ENCODE measurements around the gene EPS15. TPM values are rescaled to one million over a fixed set of nuclear protein-coding genes. Genes with fewer than 3 reads are reported as not detected.
"Not testable (repeated sequence)": the region's sequence is repeated elsewhere in the genome, so short reads cannot be mapped to it uniquely, and the experiment has no call there.

The EPS15 gene
- total and polyA plus RNA-seq, 7 donors: 9.8 to 71.9 (median 46.1) TPM

- intact Hi-C loops (cut with DNase I): no loop called here
- H3K4me3 ChIP-seq: no peak overlapping the region
- H3K9me3 ChIP-seq: no peaks in the 10 kb centered on the region
- H3K4me1 ChIP-seq: no peaks in the 10 kb centered on the region
- TF ChIP-seq CTCF (IDR thresholded peaks at IDR 0.05): no peak
- WGBS, 3 donors: 73 to 85% (median 82%) methylated on average over 2 of the region's 2 CpGs
- ATAC-seq (no peak), DNase-seq (no peak)
- no peak overlapping the region for H3K27ac ChIP-seq
- no peaks in the 10 kb centered on the region for H3K27me3 ChIP-seq (ENCODE audit: insufficient read depth in 3 of 3, low read length in 2 of 3)
- peaks cover 1 to 60% of the 10 kb centered on the region in 2 donors for H3K36me3 ChIP-seq (ENCODE audit: insufficient read depth in 1 of 2, low read depth in 1 of 2)
These were observed 46.7 kb downstream of the EPS15 start for GRCh38 chr1:51472359-51472758.

DNA sequence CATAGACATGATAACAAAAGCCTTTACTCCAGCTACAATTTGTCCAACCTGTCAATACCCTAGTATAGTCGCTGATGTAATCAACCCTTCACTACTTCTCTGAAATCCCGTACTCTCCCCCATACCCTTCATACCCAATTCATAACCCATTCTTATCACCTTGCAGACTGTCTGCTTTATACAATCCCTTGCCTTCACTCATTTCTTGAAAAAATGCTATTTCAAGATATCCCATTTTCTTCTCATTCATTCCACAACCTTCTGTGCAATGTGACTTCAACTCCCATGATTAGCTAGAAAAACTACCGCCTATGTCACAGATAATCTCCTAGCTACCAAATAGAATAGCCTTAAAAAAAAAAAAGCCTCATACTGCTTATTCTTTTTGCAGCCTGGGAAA, 49.5 kb downstream of the EPS15 start:
- intact Hi-C loops (cut with DNase I): no loop called here
- no peaks in the 10 kb centered on the region for H3K9me3 ChIP-seq
- no peaks in the 10 kb centered on the region for H3K4me1 ChIP-seq
- 93 to 97% (median 93%) methylated on average over 3 of the region's 3 CpGs for WGBS, 3 donors
- H3K27me3 ChIP-seq (ENCODE audit: insufficient read depth in 3 of 3, low read length in 2 of 3): no peaks in the 10 kb centered on the region
- ATAC-seq (no peak), DNase-seq (no peak)
- TF ChIP-seq CTCF (IDR thresholded peaks at IDR 0.05): no peak
- no peak overlapping the region for H3K4me3 ChIP-seq
- H3K27ac ChIP-seq: no peak overlapping the region
- peaks cover 2 to 74% of the 10 kb centered on the region in 2 donors for H3K36me3 ChIP-seq (ENCODE audit: insufficient read depth in 1 of 2, low read depth in 1 of 2)

GRCh38 chr1:51464828-51465227, 54.2 kb downstream of the EPS15 start:
- WGBS, 3 donors: 96 to 98% (median 97%) methylated on average over 3 of the region's 3 CpGs
- no peak for DNase-seq
- no peak for ATAC-seq
- intact Hi-C loops (cut with DNase I): no loop called here
- Histone ChIP-seq H3K36me3 (ENCODE audit: insufficient read depth in 1 of 2, low read depth in 1 of 2) (peaks cover 2 to 79% of the 10 kb centered on the region in 2 donors), H3K27ac (no peak overlapping the region), H3K4me3 (no peak overlapping the region), H3K4me1 (no peaks in the 10 kb centered on the region), H3K9me3 (no peaks in the 10 kb centered on the region), H3K27me3 (ENCODE audit: insufficient read depth in 3 of 3, low read length in 2 of 3) (no peaks in the 10 kb centered on the region)
- TF ChIP-seq CTCF (IDR thresholded peaks at IDR 0.05): no peak

- WGBS, 3 donors: 96 to 100% (median 97%) methylated on average over 1 of the region's 1 CpG
- H3K27me3 ChIP-seq (ENCODE audit: insufficient read depth in 3 of 3, low read length in 2 of 3): no peaks in the 10 kb centered on the region
- no peak overlapping the region for H3K27ac ChIP-seq
- H3K36me3 ChIP-seq (ENCODE audit: insufficient read depth in 1 of 2, low read depth in 1 of 2): peaks cover 2 to 79% of the 10 kb centered on the region in 2 donors
- DNase-seq: no peak
- no peaks in the 10 kb centered on the region for H3K4me1 ChIP-seq
- no peak for ATAC-seq
- intact Hi-C loops (cut with DNase I): no loop called here
- H3K4me3 ChIP-seq: no peak overlapping the region
- TF ChIP-seq CTCF (IDR thresholded peaks at IDR 0.05): no peak
- H3K9me3 ChIP-seq: no peaks in the 10 kb centered on the region
These were observed 55.5 kb downstream of the EPS15 start for GRCh38 chr1:51463561-51463960.

GRCh38 chr1:51462289-51462688, 56.8 kb downstream of the EPS15 start:
- peak in 1 of 4 donors; percentile 70 for ATAC-seq
- 25 to 69% (median 65%) methylated on average over 2 of the region's 2 CpGs for WGBS, 3 donors
- intact Hi-C loops (cut with DNase I); H3K27me3 ChIP-seq (ENCODE audit: insufficient read depth in 3 of 3, low read length in 2 of 3); H3K9me3 ChIP-seq; H3K4me3 ChIP-seq; H3K4me1 ChIP-seq; DNase-seq; H3K27ac ChIP-seq: not testable (repeated sequence)
- peaks cover 0 to 74% of the 10 kb centered on the region in 2 donors for H3K36me3 ChIP-seq (ENCODE audit: insufficient read depth in 1 of 2, low read depth in 1 of 2)

Data from psoas muscle (tissue), 8 donors.